ACHN (cell line): Measurements from ENCODE around the gene ALDH1A1.

Source experiments
- DNase-seq: peaks from one replicate; pipeline ENCODE4 v3.0.0-alpha.2; 2015
- in situ Hi-C: cut with HindIII; loops from 2 replicates; pipeline ENCODE4 v1.10.0; 2017; ENCODE audit warnings: low sequenced_read_pairs, low pct_ligation_motif_present, low pct_unique_long_range_greater_than_20kb

ALDH1A1 gene

DNA sequence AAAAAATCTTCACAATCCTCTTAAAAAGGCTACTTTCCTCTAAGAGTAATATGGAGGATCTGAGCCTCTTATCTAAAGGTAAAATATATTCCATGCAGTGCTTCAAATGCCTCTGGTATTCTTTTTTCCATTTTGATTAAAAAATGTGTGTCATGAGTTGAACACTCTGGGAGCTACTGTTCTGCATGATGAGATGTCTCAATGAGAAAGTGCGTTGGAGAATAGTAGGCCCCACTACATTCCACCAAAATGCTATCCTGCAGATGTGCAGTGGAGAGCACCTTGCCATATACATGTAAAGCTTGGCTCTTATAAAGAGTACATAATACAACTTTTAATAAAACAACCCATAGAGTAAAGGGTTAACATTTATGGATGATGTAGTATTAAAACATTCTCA is 26.3 kb downstream of the ALDH1A1 start:
- DNase-seq, result no peak
- in situ Hi-C loops, result no loop called here

DNA sequence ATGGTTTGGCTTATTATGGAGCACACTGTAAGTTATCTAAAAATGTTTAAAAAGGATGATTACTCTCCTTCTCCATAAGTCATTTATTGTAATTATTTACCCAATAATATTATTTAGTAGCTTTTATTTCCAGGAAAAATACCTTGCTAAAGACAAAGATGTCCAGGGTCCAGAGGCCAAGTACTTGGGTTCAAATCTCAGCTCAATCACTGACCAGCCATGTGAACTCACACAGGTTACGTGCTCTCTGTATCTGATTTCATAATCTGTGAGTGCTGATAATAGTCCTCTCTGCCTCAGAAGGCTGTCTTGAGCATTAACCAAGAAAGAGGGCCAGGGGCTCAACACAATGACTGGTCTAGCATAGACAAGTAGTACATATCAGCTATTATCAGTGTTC is 27.0 kb downstream of the ALDH1A1 start:
- no peak for DNase-seq
- in situ Hi-C loops, result no loop called here

DNA sequence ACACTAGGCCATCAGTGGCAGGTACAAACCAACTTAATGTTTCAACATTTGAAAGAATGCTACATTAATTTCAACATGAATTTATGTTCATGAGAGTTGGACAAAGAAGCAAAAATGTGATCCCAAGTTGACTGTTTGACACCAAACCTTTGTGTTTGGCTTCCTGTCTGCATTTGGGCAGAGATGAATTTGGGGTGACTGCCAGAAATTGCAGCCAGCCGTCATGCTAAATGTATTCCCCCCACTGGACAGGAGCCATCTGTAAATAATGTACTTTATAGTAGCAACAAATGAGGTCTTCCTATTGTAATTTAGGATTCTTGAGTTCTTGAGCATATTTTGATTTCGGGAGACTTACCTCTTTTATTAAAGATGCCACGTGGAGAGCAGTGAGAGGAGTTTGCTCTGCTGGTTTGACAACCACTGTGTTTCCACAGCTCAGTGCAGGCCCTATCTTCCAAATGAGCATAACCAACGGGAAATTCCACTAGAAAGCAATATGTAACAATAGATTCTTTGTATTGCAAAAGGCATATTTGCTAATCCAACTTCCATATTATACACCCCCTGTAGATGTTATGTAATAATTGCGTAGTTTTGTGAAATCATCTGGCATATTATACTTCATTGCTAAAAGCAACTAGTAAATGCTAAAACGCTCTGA is 27.6 kb downstream of the ALDH1A1 start:
- DNase-seq, result no peak
- in situ Hi-C loops, result no loop called here

DNA sequence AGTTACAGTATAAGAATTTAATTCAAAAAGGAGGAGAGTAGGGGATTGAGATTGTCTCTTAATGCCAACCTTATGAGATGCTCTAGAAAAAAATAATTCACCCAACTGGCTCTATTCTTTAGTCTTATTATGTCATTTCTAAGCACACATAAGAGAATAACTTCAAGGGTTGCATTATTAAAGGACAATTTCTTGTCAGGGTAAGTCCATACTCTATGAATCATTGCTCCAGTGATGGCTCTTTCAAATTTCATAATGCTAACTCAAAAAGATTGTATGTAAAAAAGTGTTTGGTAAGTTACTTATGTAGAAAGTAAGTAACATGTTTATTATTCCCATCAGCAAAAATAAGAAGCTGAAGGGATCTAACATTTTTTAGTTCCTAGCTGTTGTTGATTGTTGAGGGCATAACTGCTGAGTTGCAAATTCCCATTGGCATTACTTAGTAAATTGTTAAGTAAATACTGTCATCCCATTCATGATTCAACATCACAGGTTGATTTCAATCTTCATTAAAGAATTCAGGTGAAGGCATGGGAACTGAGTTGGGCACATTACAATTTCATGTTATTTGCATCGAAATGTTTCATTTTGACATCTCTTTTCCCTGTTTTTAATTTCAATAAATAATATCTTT is 28.6 kb downstream of the ALDH1A1 start:
- in situ Hi-C loops, result no loop called here
- no peak for DNase-seq

DNA sequence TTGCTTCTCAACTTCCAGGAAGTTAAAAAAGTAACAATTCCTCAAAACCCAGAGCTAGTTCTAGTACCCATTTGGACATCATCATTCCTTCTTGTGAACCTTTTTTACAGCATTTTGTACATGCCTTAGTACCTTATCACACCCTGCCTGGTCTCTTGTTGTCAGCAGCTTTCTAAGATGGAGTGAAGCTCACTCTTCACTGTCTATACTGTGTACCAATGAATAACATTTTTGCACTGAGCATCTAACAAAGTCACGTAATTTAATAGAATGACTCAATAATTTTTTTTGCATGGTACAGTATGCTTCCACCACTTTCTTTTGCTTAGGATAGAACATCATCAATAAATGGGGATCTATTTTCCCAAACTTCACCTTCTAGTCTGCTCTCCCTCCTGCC is 29.8 kb downstream of the ALDH1A1 start:
- DNase-seq, result no peak
- in situ Hi-C loops, result no loop called here

- DNase-seq, result no peak
- in situ Hi-C loops, result no loop called here
Observed at GRCh38 chr9:72921888-72922654, 30.8 kb downstream of the ALDH1A1 start.

GRCh38 chr9:72919246-72919945 is 33.5 kb downstream of the ALDH1A1 start:
- no peak for DNase-seq
- in situ Hi-C loops, result no loop called here

GRCh38 chr9:72917892-72918509 is 34.9 kb downstream of the ALDH1A1 start:
- DNase-seq, result no peak
- in situ Hi-C loops, result no loop called here

- in situ Hi-C loops, result no loop called here
- no peak for DNase-seq
Observed at GRCh38 chr9:72915659-72916058, 37.2 kb downstream of the ALDH1A1 start.

DNA sequence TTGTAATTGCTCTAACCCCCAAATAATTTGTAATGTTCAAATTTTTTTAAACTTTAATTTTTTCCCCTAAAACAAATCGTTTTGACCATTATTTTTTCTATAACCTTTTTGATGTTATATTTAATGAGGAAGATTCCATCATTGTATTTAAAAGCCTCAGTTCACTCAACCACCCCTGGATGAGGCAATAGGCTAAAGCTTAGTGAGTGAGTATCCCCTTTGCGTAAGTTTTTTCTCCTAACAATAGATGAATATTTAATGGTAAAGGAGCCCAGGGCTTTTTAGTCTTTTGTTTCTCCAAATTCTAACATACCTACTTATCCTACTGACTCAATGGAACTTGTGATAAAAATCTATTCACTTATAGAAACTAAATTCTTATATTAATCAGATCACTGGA is 38.1 kb downstream of the ALDH1A1 start:
- in situ Hi-C loops, result no loop called here
- DNase-seq, result no peak

DNA sequence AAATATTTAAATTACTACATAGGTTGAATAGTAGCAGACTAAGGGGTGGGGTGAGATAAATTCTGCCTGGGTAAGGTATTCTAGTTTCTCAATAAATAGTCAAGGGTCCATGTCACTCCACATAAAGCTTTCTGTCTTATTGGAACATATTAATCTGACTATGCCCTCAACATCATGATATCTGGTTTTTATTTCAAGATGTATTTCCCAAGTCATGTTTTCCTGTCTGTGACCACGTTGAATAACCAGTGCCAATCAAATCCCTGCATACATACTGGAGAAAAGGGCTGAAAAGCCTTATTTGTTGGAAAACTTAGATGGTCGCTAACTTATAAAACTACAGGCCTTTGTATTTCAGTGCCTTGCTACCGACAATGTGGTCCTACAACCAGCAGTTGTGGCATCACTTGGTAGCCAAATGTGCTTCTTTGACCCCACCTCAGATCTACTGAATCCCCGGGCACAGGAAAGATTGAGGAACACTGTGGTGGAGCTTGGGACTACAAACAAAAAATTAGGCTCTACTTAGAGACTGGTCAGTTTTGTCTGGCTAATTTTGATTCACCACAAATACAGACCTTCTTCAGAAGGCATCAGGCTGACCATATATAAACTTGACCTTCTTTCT is 39.4 kb downstream of the ALDH1A1 start:
- in situ Hi-C loops, result no loop called here

GRCh38 chr9:72912476-72913381 is 40.1 kb downstream of the ALDH1A1 start:
- DNase-seq, result no peak
- in situ Hi-C loops, result no loop called here

More for the DNA sequence above, 39.4 kb downstream of the ALDH1A1 start:
- DNase-seq, result no peak

GRCh38 chr9:72911816-72912215 is 41.0 kb downstream of the ALDH1A1 start:
- in situ Hi-C loops, result no loop called here
- DNase-seq, result no peak

DNA sequence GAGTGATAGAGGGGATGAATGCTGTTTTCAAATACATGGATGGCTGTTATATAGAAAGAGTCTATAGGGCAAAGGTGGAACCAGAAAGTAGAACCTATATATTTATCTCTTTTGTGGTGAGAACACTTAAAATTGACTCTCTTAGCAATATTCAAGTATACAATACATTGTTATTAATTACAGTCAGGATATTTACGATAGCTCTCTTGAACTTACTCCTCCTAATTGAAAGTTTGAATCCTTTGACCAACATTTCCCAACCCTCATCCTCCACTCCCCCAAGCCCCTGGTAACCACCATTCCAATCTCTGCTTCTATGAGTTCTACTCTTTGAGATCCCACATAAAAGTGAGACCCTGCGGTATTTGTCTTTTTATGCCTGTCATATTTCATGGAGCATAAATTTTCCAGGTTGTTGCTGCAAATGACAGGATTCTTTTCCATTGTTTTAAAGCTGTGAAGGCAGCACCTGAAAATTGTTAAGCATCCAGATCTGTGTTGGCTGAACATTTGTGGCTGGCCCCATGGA is 41.5 kb downstream of the ALDH1A1 start:
- in situ Hi-C loops, result no loop called here
- no peak for DNase-seq

GRCh38 chr9:72909428-72909827 is 43.4 kb downstream of the ALDH1A1 start:
- in situ Hi-C loops, result no loop called here
- no peak for DNase-seq

DNA sequence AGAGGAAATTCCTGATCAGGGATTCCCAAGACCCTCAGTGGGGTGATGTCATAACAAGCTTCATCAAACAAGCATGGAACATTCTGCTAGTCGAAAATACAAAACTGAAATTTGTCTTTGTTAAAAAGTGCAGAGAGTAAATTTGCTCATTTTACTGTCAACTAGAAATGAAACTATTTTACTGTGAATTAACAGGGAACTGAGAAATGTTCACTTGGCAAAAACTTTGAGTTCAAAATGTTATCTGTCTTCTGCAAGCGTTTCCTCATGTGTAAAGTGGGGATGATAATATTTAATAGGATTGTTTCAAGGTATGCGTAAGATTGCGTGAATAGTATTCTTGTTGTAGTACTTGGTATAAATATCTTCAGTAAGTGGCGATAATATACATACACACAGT is 45.4 kb downstream of the ALDH1A1 start:
- in situ Hi-C loops, result no loop called here
- DNase-seq, result no peak

DNA sequence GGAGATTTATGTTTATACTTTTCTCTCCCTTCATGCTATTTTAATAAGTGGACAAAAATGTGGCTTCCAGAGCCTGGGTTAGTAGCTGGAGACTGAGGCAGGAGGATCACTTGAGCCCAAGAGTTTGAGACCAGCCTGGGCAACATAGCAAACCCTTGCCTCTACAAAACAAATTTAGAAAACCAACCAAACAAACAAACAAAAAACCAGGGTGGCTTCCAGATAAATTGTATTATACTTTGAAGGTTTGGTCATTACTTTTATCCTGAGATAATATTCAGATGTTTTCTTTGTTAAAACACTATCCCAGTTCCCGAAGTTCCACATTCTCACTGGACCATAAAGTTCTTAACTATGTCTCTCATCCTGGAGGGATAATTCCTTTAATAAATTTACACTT is 46.0 kb downstream of the ALDH1A1 start:
- no peak for DNase-seq
- in situ Hi-C loops, result no loop called here
